Measurements from ENCODE around the gene DHDDS. TPM values are rescaled to one million over a fixed set of nuclear protein-coding genes. Genes with fewer than 3 reads are reported as not detected.
A peak's percentile ranks its signal among the peaks of the same experiment; 100 is the strongest.

DHDDS gene
- total RNA-seq, 1 experiment from 2014 or later = 44.1 TPM

DNA sequence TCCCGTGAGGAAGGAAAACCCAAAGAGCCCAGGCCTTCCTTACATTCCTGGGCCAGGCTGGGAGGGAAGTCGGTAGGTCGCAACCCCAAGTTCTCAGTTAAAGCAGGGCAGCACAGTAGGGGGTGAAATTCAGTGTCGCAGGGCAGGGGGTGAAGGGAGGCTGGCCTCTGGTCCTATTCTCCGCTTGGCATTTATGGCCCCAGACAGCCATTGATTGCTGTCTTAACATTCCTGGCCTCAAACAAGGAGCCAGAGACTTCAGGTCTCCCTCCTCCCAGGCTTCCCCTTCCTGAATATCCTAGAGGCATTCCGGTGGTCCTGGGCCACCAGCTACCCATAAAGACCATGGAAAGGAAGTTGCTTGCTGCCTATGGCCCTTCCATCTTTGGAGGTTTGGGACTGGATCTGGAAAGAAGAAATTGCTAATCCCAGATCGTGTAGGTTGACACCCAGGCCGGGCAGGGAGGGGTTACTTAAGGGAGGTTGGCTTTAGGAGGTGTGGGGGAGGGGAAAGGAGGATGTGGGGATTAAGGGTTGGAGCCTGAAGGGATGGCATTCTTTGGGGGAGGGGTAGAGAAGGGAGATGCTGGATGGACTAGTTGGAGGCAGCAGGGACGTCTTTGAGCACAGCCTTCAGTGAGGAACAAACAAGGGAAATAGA, 19.8 kb upstream of the DHDDS start:
- in situ Hi-C loops (cut with HindIII; ENCODE audit: low sequenced_read_pairs) = no loop called here
- peak; percentile 41 for DNase-seq (ENCODE audit: low spot score)

DNA sequence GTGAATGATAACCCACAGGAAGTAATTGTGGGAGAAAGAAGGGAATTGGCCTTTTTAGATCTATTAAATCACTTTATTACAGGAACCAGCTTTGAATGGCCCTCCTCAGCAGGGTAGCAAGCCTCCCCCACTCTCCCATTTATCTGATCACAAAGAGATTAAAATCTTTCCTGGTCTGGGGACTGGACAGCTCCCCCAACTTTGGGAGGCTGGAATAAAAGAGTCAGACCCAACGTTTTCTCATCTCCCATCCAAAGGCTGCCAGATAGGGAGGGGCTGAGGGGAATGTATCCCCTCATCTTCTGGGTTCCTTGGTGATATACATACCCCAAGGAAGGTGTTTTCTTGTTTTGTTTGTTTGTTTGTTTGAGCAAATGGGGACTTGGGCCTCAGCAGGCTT, 19.1 kb upstream of the DHDDS start:
- DNase-seq (ENCODE audit: low spot score) = no peak
- in situ Hi-C loops (cut with HindIII; ENCODE audit: low sequenced_read_pairs) = no loop called here

DNA sequence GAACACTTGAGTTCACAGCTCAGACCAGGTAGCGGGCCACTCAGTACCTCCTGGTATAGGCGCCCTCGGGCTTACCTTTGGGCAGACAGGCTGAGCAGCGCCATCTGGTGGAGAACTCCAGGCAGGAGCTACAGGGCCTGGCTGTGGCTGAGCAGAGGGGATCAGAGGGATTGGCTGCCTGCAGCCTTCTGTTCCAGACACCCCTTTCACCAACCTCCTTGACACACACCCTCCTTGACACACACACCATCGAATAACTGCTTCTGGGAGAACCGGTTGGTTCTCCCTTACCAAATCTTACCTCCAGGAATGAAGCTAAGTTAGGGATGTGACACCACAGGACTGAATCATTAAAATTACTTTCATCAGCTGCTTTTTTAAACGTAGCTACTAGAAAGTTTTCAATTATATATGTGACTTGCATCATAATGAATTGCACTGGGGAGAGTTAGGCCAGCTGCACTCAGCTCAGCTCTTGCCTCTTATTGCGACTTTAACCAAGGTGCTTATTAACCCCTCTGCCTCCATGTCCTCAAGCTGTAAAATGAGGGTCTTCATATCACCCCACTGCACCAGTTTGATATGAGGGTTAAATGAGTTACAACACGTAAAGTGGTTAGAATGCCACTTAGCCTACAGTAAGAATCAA, 14.9 kb upstream of the DHDDS start:
- DNase-seq (ENCODE audit: low spot score) = peak; percentile 81
- in situ Hi-C loops (cut with HindIII; ENCODE audit: low sequenced_read_pairs) = no loop called here

DNA sequence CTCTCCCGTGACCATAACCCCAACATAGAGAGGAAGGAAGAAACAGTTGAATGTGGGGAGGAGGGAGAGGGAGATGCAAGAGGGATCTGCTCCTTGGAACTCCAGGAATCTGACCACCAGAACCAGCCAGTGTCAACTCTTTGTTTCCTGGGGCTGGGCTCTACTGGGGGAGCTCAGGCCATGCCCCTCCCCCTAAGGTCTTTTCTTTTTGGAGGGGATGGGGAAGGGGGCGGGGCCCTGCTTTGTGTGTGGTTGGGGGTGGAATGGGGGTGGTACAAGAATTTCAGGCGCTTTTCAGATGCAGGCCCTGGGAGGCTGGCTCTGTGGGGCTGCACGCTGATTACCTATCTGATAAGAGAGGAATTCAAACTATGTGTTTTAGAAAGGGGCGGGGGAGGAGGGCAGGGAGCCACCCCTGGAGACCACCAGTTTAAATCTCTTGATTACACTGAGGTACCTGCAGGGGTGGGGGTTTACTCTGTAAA, 13.2 kb upstream of the DHDDS start:
- in situ Hi-C loops (cut with HindIII; ENCODE audit: low sequenced_read_pairs) = no loop called here
- DNase-seq (ENCODE audit: low spot score) = no peak

DNA sequence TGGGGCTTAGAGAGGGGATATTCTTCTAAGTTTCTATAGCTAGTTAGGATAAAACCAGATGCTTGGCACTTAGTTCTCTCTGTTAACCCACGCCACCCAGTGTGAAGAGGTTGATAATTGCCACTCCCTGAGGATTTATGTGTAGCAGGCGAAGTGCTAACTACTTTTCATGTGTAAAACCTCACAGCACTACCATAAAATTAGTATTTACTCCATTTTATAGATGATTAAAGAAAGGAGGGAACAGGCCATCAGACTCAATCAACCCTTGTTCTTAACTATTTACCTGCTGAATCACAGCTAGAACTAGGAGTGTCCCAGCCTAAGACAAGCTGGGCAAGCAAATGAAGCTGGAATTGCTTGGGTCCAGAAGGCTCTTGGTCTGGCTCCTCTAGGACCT, 12.6 kb upstream of the DHDDS start:
- in situ Hi-C loops (cut with HindIII; ENCODE audit: low sequenced_read_pairs) = no loop called here
- DNase-seq (ENCODE audit: low spot score) = no peak

DNA sequence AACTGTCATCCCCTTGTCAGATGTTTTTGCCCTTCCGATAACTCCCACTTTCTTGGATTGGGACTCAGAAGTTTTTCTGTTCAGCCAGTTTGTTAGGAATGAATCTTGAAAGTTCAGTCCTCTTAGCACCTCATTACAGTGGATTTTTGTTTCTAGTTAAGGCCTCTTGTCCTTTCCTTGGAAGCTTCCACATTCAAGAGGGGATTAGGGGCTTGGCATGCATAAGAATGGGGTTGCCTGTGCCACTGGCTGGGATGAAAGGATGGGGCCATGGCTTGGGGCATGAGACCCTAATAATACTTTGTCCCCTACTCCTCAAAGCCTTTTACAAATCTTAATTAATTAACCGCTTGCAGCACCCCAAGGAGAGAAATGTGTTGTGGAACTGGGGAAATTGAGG, 2.4 kb upstream of the DHDDS start:
- DNase-seq (ENCODE audit: low spot score) = no peak
- in situ Hi-C loops (cut with HindIII; ENCODE audit: low sequenced_read_pairs) = no loop called here

DNA sequence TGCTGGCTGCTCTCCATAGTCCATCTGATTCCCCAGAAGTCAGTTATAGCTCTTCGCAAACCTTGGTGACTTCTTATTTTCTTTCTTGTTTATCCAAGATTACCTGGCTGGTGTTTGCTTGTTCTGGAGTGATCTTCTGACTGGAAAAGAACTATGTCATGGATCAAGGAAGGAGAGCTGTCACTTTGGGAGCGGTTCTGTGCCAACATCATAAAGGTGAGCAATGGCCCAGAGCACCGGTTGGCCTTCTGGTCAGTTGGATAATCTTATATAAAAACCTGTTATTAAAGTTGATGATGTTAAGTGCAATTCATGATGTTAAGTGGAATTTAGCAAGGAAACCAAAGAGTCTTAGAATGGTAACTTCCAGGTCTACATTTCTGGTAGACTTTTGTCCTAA, 672 bp downstream of the DHDDS start:
- in situ Hi-C loops (cut with HindIII; ENCODE audit: low sequenced_read_pairs) = no loop called here
- DNase-seq (ENCODE audit: low spot score) = no peak

DNA sequence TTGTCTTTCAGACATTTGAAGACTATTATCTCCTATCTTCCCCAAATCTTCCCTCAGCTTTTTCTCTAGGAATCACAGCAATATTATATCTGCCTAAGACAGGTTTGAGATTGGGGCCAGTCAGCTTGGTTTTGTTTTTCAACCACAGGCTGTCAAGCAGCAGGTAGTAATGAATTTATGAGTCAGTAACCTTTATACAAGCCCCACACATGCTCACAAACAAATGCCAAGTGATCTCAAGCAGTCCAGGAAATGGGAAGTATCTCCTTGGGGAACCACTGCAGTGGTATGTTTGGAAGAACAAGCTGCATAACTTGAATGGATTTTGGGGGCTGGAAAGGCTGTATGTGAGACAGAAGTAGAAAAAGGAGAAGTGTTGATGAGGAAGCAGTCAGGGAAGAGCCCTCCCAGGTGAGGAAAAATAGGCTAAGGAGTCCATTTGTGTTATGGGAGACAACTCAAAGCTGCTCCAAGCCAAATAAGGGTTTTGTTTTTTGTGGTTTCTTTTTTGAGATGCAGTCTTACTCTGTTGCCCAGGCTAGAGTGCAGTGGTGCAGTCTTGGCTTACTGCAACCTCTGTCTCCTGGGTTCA, 2.1 kb downstream of the DHDDS start:
- DNase-seq (ENCODE audit: low spot score) = peak; percentile 84
- in situ Hi-C loops (cut with HindIII; ENCODE audit: low sequenced_read_pairs) = no loop called here

DNA sequence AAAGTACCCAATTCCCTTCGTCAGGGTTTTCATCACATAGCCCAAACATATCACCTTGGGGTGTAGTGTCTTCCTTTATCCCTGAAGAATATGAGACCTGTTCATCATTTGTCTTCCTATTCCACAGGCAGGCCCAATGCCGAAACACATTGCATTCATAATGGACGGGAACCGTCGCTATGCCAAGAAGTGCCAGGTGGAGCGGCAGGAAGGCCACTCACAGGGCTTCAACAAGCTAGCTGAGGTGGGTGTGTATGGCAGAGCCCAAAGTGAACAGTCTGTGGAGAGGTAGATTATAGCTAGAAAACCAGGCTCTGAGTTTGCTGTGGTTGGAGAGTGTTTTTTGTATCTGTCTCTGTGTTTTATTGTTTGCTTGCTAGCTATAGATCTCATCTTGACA, 5.9 kb downstream of the DHDDS start:
- DNase-seq (ENCODE audit: low spot score) = peak; percentile 79
- in situ Hi-C loops (cut with HindIII; ENCODE audit: low sequenced_read_pairs) = no loop called here

DNA sequence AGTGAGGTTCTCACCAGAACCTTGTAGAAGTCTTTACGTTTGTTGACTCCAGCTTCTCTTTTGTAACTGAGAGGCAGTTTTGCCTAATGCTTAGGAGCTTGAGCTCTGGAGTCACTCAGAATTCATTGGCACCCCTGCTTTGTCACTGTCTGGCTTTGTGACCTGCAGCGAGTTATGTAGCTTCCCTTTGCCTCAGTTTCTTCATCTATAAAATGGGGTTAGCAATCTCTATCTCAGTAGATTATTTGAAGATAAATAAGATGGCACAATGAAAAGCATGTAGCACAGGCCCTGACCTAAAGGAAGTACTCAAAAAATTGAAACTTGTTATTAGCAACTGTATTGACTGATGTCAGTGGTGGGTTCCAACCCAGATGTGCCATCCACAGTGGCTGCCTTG, 8.1 kb downstream of the DHDDS start:
- in situ Hi-C loops (cut with HindIII; ENCODE audit: low sequenced_read_pairs) = no loop called here
- DNase-seq (ENCODE audit: low spot score) = no peak

DNA sequence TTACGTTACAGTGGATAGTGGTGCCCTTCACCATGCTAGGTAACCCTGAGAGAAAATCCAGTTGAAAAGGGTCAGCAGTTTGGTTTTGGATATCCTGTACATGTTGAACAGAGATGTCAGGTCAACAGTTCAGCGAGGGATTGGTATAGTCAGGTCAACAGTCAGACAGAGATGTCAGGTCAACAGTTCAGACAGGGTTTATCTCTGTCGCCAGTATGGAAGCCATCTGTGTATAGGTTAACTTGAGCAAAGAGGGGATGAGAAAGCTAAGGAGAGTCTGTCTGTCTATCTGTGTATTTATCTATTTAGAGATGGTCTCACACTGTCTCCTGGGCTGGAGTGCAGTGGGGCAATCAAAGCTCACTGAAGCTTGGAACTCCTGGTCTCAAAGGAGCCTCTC, 17.7 kb downstream of the DHDDS start:
- in situ Hi-C loops (cut with HindIII; ENCODE audit: low sequenced_read_pairs) = no loop called here
- DNase-seq (ENCODE audit: low spot score) = no peak

DNA sequence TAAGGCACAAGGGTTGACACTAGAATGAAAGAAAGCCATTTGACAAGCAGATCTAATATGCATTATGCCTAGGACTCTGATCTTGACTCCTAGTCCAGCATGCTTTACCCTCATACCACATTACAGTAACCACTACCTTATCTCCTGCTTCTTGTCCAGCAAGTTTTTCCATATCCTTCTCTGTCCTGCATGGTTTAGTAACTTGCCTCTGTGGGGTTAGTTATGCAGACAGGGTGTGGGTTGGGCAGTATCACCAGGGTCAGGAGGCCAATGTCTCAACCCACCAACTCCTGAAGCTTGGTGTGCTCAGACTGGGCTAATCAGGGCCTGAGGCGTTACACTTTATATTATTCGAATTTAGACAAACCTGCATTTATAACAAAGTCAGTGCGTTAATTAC, 18.8 kb downstream of the DHDDS start:
- DNase-seq (ENCODE audit: low spot score) = no peak
- in situ Hi-C loops (cut with HindIII; ENCODE audit: low sequenced_read_pairs) = no loop called here

DNA sequence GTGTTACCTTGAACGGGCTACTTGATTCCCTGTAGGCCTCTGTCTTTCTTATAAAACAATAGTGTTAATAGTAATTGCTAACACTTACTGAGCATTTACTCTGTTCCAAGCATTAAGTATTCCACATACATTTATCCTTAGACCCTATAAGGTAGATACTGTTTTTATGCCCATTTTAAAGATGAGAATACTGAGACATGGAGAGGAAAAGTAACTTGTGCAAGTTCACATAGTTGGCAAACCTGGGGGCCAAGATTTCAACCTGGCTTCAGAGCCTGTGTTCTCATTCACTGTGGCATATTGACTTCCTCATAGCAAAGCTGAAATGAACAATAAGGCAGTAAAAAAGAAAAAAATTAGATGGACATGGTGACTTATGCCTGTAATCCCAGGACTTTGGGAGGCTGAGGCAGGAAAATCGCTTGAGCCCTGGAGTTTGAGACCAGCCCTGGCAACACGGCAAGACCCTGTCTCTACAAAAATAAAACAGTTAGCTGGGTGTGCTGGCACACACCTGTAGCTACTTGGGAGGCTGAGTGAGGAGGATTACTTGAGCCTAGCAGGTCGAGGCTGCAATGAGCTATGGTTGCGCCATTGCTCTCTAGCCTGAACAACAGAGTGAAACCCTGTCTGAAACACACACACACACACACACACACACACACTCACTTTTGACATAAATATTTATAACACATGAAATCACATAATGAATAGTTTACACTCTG, 20.5 kb downstream of the DHDDS start:
- in situ Hi-C loops (cut with HindIII; ENCODE audit: low sequenced_read_pairs) = no loop called here

DNA sequence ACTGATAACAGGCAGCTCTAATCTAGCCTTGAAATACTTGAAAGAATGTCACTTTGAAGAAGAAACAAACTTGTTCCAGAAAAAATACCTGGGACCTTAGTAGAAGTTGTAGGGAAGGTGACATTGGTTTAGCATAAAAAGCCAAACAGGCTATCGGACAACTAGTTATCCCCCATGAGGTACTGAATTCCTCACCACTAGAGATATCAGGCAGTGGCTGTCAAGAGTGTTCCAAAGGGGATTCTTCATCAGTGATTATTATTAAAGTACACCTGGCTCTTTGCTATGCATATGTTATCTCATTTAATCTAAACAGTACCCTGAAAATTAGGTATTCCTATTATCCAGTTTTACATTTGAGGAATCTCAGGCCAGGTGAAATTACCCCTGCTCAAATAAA, 27.0 kb downstream of the DHDDS start:
- in situ Hi-C loops (cut with HindIII; ENCODE audit: low sequenced_read_pairs) = no loop called here
- no peak for DNase-seq (ENCODE audit: low spot score)

More for the DNA sequence above, 20.5 kb downstream of the DHDDS start:
- DNase-seq (ENCODE audit: low spot score) = no peak

DNA sequence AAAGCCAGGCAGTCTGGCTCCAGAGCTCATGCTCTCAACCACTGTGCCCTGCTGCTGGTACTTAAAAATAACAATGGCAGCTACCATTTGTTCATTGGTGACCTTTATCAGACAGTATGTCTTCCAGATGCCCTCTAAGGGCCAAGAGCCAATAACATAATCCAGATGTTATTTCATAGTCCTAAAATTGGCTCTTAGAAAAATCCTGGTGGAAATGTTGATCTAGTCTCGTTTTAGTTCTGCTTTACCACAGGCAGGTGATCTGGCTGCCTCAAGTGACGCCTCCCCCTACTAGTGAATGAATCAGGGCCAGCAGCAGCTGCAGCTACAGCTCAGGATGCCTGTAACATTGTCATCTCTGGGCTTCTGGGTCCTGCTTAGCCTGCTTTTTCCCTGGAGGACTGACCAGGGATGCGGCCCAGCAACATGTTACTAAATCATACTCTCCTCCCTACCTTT, 27.5 kb downstream of the DHDDS start:
- no peak for DNase-seq (ENCODE audit: low spot score)
- in situ Hi-C loops (cut with HindIII; ENCODE audit: low sequenced_read_pairs) = no loop called here

DNA sequence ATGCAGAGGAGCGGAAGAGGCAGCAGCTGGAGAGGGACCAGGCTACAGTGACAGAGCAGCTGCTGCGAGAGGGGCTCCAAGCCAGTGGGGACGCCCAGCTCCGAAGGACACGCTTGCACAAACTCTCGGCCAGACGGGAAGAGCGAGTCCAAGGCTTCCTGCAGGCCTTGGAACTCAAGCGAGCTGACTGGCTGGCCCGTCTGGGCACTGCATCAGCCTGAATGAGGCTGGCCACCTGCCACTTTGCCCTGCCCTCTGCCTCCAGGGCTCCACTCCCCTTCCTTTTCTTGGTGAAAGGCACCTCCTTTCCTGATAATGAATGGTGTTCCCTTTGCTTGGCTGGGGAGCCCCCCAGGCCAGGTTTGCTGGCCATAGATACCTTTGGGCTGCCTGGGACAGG, 36.8 kb downstream of the DHDDS start:
- DNase-seq (ENCODE audit: low spot score) = peak; percentile 67
- in situ Hi-C loops (cut with HindIII; ENCODE audit: low sequenced_read_pairs) = no loop called here

DNA sequence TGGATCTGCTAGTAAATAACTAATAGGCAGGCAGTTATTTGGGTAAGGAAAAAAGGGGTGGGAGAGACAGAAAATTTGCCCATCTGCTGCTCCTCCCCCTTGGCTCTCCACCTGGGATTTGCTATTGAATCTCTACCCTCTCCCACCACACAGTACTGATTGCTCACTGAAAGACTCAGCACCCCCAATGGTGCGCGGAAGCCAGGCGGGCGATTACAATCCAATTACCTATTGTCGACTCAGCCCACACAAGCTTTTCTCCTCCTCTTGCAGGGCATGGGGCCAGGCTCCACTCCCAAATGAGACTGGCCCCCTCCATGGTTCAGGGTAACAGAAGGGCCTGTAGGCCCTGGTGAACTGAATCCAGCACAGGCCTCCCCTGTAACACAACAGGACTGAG, 37.4 kb downstream of the DHDDS start:
- DNase-seq (ENCODE audit: low spot score) = peak; percentile 10
- in situ Hi-C loops (cut with HindIII; ENCODE audit: low sequenced_read_pairs) = no loop called here

DNA sequence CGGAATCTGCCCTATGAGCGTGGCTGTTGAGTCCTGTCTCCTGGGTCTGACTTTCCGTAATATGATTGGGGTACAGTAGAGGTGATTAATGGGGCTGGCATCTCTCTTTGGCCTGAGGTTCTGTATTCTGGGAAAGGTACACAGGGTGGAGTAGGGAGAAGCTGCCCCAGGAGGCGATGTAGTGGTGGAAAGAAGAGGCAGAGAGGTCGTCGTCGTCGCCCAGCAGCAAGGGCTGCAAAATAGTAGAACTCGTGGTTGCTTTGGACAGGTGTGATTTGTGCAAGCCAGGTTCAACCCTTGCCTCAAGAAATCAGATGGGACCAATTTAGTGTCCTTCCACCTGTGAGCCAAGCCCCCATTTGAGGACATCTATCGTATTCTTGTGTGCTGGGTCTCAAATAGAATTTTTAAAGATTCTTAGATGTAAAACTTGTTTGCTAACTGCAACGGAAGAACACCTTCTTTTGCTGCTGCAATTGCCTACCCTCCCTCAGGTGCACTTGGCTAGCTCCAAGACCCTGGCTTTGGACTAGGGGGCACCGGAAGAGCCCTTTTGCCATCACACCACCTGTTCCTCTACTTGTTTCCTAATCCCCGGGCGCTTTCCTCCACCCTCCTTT, 38.9 kb downstream of the DHDDS start:
- in situ Hi-C loops (cut with HindIII; ENCODE audit: low sequenced_read_pairs) = no loop called here
- DNase-seq (ENCODE audit: low spot score) = peak; percentile 33

DNA sequence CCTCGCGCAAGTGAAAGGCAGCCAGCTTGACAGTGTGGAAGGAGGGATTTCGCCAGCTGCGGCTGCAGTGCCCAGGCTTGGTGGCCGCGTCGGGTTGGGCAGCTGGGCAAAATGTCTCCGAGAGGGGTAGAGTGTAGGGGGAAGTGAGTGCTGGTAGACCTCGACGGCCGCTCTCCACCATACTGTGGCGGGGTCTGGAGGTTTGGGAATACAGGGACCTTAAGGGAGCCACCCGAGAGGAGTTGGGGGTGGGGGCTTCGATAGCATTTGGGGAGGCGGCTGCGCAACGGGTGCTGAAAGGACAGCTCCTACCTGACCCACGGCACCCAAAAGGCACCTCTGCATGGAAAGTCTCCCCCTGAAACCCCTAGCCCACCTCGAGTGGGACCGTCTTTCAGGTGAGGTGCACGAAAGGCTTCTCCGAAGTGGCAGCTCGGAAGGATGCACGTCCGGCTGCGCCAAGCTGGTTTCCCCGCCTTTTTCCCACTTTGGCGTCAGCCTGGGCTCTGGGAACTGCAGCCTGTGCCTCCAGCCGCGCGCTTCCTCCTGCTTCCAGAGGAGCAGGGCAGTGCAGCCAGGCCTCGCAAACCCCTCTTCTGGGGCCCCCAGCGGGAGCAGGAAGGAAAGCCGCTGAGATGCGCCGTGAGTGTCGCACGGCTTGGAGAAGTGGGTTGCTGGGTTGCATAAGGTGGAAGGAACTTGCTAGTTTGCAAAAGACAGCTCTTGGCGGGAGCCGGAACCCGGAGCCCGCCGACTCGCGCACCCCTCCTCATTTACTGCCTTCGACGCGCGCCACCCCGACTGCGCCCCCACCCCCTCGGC, 39.6 kb downstream of the DHDDS start:
- peak; percentile 75 for DNase-seq (ENCODE audit: low spot score)
- in situ Hi-C loops (cut with HindIII; ENCODE audit: low sequenced_read_pairs) = no loop called here
